Neutrophil (primary cell): ENCODE results near the gene OR2M4.
"Not testable (repeated sequence)": the region's sequence is repeated elsewhere in the genome, so short reads cannot be mapped to it uniquely, and the experiment has no call there.

Experiments used
- H3K27ac ChIP-seq: fragments of 200-600 bp; sonication (generic); 2 replicates; pipeline ENCODE4 v1.5.1; 2016; ENCODE audit warnings: mild to moderate bottlenecking, moderate library complexity
- H3K27me3 ChIP-seq: fragments of 200-600 bp; sonication (generic); 2 replicates; pipeline ENCODE4 v1.6.0; 2016; ENCODE audit warnings: mild to moderate bottlenecking
- H3K36me3 ChIP-seq: fragments of 200-600 bp; sonication (generic); 2 replicates; pipeline ENCODE4 v1.5.1; 2017
- H3K4me1 ChIP-seq, 2 experiments: fragments of 200-600 bp in 1 of 2; sonication (generic) in 1 of 2; 1 replicate in 1 of 2; 2 replicates in 1 of 2; pipeline versions ENCODE4 v1.5.1 to v1.6.1; 2013 to 2016; ENCODE audit warnings: low read depth in 1 of 2, low read length in 1 of 2, mild to moderate bottlenecking in 1 of 2, moderate library complexity in 1 of 2; ENCODE audit not compliant: control insufficient read depth in 1 of 2, insufficient read depth in 1 of 2
- H3K4me3 ChIP-seq, 2 experiments: fragments of 200-600 bp in 1 of 2; sonication (generic) in 1 of 2; 1 replicate in 1 of 2; 2 replicates in 1 of 2; pipeline ENCODE4 v1.5.1; 2013 to 2016; ENCODE audit warnings: low read depth in 1 of 2, low read length in 1 of 2, mild to moderate bottlenecking in 1 of 2, moderate library complexity in 1 of 2
- H3K9me3 ChIP-seq: fragments of 200-600 bp; sonication (generic); 2 replicates; pipeline ENCODE4 v1.5.1; 2016
- TF ChIP-seq, protein P1 (sequence below): fragments of 200-600 bp; sonication (generic); IDR thresholded peaks from 2 replicates; pipeline ENCODE4 v1.5.1; 2016; ENCODE audit warnings: antibody characterized with exemption

Gene OR2M4

DNA sequence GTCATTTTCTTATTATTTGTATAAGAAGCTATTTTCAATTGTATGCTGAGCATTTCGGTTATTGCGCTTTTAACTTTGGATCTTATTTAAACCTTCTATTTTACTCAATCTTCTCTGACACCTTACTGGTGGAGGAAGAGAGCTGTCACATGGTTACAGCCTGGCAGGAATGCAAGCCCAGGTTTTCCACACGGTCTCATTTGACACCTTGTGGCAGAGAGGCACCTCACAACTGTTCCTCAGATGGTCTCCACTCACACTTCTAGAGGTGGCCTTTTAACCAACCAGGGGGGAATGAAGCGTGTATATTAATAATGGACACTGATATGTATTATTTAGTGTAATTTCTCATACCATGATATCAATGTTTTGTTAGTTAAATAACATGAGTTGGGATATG lies 37.0 kb downstream of the OR2M4 start:
- Histone ChIP-seq H3K27me3 (no peaks in the 10 kb centered on the region), H3K27ac (no peak overlapping the region), H3K4me1 (no peaks in the 10 kb centered on the region), H3K4me3 (no peak overlapping the region), H3K36me3 (no peaks in the 10 kb centered on the region), H3K9me3 (no peaks in the 10 kb centered on the region)
- TF ChIP-seq, protein P1, sequence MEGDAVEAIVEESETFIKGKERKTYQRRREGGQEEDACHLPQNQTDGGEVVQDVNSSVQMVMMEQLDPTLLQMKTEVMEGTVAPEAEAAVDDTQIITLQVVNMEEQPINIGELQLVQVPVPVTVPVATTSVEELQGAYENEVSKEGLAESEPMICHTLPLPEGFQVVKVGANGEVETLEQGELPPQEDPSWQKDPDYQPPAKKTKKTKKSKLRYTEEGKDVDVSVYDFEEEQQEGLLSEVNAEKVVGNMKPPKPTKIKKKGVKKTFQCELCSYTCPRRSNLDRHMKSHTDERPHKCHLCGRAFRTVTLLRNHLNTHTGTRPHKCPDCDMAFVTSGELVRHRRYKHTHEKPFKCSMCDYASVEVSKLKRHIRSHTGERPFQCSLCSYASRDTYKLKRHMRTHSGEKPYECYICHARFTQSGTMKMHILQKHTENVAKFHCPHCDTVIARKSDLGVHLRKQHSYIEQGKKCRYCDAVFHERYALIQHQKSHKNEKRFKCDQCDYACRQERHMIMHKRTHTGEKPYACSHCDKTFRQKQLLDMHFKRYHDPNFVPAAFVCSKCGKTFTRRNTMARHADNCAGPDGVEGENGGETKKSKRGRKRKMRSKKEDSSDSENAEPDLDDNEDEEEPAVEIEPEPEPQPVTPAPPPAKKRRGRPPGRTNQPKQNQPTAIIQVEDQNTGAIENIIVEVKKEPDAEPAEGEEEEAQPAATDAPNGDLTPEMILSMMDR: no peak

DNA sequence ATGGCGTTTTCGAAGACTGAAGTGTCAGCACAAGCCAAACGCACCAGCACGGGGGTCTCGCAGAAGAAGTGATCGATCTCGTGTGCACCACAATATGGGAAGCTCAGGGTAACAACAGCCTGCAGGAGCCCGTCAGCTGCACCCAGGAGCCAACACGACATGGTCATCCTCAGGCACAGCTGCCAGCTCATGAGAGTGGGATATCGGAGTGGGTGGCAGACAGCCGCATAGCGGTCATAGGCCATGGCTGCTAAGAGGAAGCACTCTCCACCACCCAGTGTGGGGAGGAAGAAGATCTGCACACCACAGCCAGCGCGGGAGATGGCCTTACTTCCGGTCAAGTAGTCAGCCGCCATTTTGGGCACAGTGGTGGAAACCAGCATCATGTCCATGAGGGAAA lies 42.0 kb downstream of the OR2M4 start:
- not testable (repeated sequence) for H3K36me3 ChIP-seq, H3K27ac ChIP-seq, H3K4me3 ChIP-seq, H3K27me3 ChIP-seq, H3K9me3 ChIP-seq, H3K4me1 ChIP-seq

DNA sequence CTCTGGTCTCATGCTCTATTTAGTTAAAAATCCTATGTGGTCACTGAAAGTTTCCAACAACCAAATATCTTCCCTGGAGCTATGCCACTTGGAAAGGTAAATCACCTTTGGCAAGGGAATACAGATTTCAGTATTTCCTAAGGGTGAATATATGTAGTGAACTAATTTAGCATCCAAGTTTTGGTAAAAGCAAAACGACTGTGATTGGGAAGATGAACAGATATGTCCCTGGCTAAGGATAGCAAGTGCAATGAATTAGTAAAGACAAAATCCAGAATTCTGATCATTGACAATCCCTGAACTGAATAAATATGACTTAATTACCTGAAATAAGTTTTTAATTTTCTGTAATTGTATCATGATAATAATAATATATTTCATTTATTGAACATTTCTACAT lies 46.7 kb downstream of the OR2M4 start, which contains the start of gene OR2T33:
OR2T33 (minus strand) TSS at position 101 of the 400 bp plus-strand sequence. CDS start 4,162 bp downstream, outside the sequence.
- Histone ChIP-seq H3K4me3 (no peak within 1 kb of the TSS), H3K4me1 (no peaks in the 10 kb centered on the region), H3K9me3 (no peaks in the 10 kb centered on the region), H3K36me3 (no peaks in the 10 kb centered on the region), H3K27ac (no peak within 1 kb of the TSS), H3K27me3 (no peaks in the 10 kb centered on the region)
- TF ChIP-seq, protein P1: no peak

DNA sequence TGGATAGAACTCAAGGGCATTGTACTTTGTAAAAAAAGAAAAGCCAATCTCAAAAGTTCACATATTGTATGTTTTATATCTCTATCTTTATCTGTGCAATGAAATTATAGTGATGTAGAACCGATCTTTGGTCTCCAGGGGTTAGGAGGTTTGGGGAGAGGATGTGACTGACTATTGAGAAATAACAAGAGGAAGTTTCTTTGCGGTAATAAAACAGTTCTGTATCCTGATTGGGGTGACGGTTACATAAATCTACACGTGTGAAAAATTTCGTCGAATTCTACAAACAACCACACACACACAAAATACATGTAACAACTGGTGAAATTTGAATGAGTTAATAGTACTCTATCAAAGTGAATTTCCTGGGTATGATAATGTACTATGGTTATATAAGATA lies 57.2 kb downstream of the OR2M4 start:
- Histone ChIP-seq H3K27me3 (no peaks in the 10 kb centered on the region), H3K36me3 (no peaks in the 10 kb centered on the region), H3K4me1 (peaks cover 0 to 5% of the 10 kb centered on the region in 2 experiments), H3K9me3 (no peaks in the 10 kb centered on the region), H3K27ac (no peak overlapping the region), H3K4me3 (no peak overlapping the region)
- TF ChIP-seq, protein P1: no peak
